H9 (cell line): ENCODE results near the gene TH. TPM values are rescaled to one million over a fixed set of nuclear protein-coding genes. Genes with fewer than 3 reads are reported as not detected.

Experiments used
- DNase-seq: peaks from one replicate; pipeline ENCODE4 v3.0.0-alpha.2; 2017
- H2AFZ ChIP-seq: one replicate; pipeline ENCODE4 v1.6.1; 2013; ENCODE audit warnings: mild to moderate bottlenecking, low read length, control low read depth, moderate library complexity
- H2AK5ac ChIP-seq: 2 replicates; pipeline ENCODE4 v1.6.1; 2013; ENCODE audit warnings: low read length, control low read depth, mixed read lengths; ENCODE audit not compliant: insufficient read length
- H2BK120ac ChIP-seq: one replicate; pipeline ENCODE4 v1.6.1; 2013; ENCODE audit warnings: low read depth, mild to moderate bottlenecking, low read length, control low read depth, inconsistent platforms; ENCODE audit not compliant: poor library complexity, severe bottlenecking
- H2BK12ac ChIP-seq: 2 replicates; pipeline ENCODE4 v1.6.1; 2013; ENCODE audit warnings: low read length, control low read depth, mixed read lengths, low read depth; ENCODE audit not compliant: insufficient read length
- H2BK15ac ChIP-seq: 2 replicates; pipeline ENCODE4 v1.6.1; 2013; ENCODE audit warnings: low read depth, low read length, control low read depth
- H2BK20ac ChIP-seq: one replicate; pipeline ENCODE4 v1.6.1; 2013; ENCODE audit warnings: low read depth, mild to moderate bottlenecking, low read length, control low read depth, inconsistent platforms; ENCODE audit not compliant: poor library complexity, severe bottlenecking
- H2BK5ac ChIP-seq: 2 replicates; pipeline ENCODE4 v1.6.1; 2013; ENCODE audit warnings: low read length, control low read depth, mixed read lengths; ENCODE audit not compliant: insufficient read length
- H3K14ac ChIP-seq: 2 replicates; pipeline ENCODE4 v1.6.1; 2013; ENCODE audit warnings: low read length, control low read depth; ENCODE audit not compliant: insufficient read depth
- H3K18ac ChIP-seq: 2 replicates; pipeline ENCODE4 v1.6.1; 2013; ENCODE audit warnings: low read depth, mild to moderate bottlenecking, mixed read lengths, low read length, control low read depth; ENCODE audit not compliant: insufficient read length
- H3K23ac ChIP-seq: 2 replicates; pipeline ENCODE4 v1.6.1; 2013; ENCODE audit warnings: low read length, control low read depth, mixed read lengths, low read depth; ENCODE audit not compliant: insufficient read length
- H3K23me2 ChIP-seq: 2 replicates; pipeline ENCODE4 v1.6.1; 2013; ENCODE audit warnings: low read depth, mild to moderate bottlenecking, mixed read lengths, low read length, control low read depth; ENCODE audit not compliant: insufficient read length, poor library complexity, severe bottlenecking
- H3K27ac ChIP-seq: 2 replicates; pipeline ENCODE4 v1.5.1; 2013; ENCODE audit warnings: low read length, control low read depth, mixed read lengths, low read depth; ENCODE audit not compliant: insufficient read length
- H3K27me3 ChIP-seq: 2 replicates; pipeline ENCODE4 v1.6.1; 2013; ENCODE audit warnings: low read length, control low read depth, inconsistent platforms; ENCODE audit not compliant: insufficient read depth
- H3K4ac ChIP-seq: 2 replicates; pipeline ENCODE4 v1.6.1; 2013; ENCODE audit warnings: low read depth, mild to moderate bottlenecking, control low read depth, inconsistent platforms, low read length, moderate library complexity
- H3K4me1 ChIP-seq: 2 replicates; pipeline ENCODE4 v1.6.1; 2013; ENCODE audit warnings: low read length, control low read depth, inconsistent platforms; ENCODE audit not compliant: insufficient read depth
- H3K4me2 ChIP-seq: 2 replicates; pipeline ENCODE4 v1.6.1; 2013; ENCODE audit warnings: low read length, control low read depth, mixed read lengths; ENCODE audit not compliant: insufficient read length, insufficient read depth
- H3K56ac ChIP-seq: 2 replicates; pipeline ENCODE4 v1.6.1; 2013; ENCODE audit warnings: low read depth, mild to moderate bottlenecking, mixed read lengths, low read length, control low read depth; ENCODE audit not compliant: insufficient read length
- H3K79me1 ChIP-seq: 2 replicates; pipeline ENCODE4 v1.6.1; 2013; ENCODE audit warnings: low read depth, mild to moderate bottlenecking, moderate library complexity, low read length, control low read depth, inconsistent platforms; ENCODE audit not compliant: insufficient read depth, poor library complexity, severe bottlenecking
- H3K79me2 ChIP-seq: 2 replicates; pipeline ENCODE4 v1.6.1; 2013; ENCODE audit warnings: low read length, control low read depth, inconsistent platforms; ENCODE audit not compliant: insufficient read depth
- H3K9ac ChIP-seq: 2 replicates; pipeline ENCODE4 v1.6.1; 2013; ENCODE audit warnings: low read length, control low read depth, mixed read lengths; ENCODE audit not compliant: insufficient read length; ENCODE audit errors: extremely low read depth
- H3K9me3 ChIP-seq: one replicate; pipeline ENCODE4 v1.6.1; 2013; ENCODE audit warnings: low read depth, low read length, inconsistent platforms; ENCODE audit not compliant: control insufficient read depth
- H3T11ph ChIP-seq: one replicate; pipeline ENCODE4 v1.6.1; 2013; ENCODE audit warnings: mild to moderate bottlenecking, low read length, control low read depth, inconsistent platforms
- H4K20me1 ChIP-seq: one replicate; pipeline ENCODE4 v1.6.1; 2013; ENCODE audit not compliant: control insufficient read depth, insufficient read length, insufficient read depth
- H4K5ac ChIP-seq: 2 replicates; pipeline ENCODE4 v1.6.1; 2013; ENCODE audit warnings: low read depth, mild to moderate bottlenecking, mixed read lengths, low read length, control low read depth; ENCODE audit not compliant: insufficient read length
- H4K8ac ChIP-seq: replicated peaks from 2 replicates; pipeline ENCODE4 v1.6.1; 2013; ENCODE audit warnings: low read length, control low read depth, mixed read lengths, low read depth; ENCODE audit not compliant: insufficient read length
- H4K91ac ChIP-seq: 2 replicates; pipeline ENCODE4 v1.6.1; 2013; ENCODE audit warnings: low read depth, mild to moderate bottlenecking, moderate library complexity, mixed read lengths, low read length, control low read depth; ENCODE audit not compliant: insufficient read length
- H3K27ac Mint-ChIP-seq, 3 experiments: 2 replicates in 2 of 3; 3 replicates in 1 of 3; pipeline ENCODE4 v1.8.0; 2020 to 2021; ENCODE audit warnings: mixed read lengths in 3 of 3, mild to moderate bottlenecking in 1 of 3, moderate library complexity in 1 of 3
- H3K27me3 Mint-ChIP-seq: 2 replicates; pipeline ENCODE4 v1.8.0; 2021; ENCODE audit warnings: low read depth, mild to moderate bottlenecking, moderate library complexity, mixed read lengths
- H3K36me3 Mint-ChIP-seq, 3 experiments: 2 replicates in 2 of 3; 3 replicates in 1 of 3; pipeline ENCODE4 v1.8.0; 2020 to 2021; ENCODE audit warnings: low read depth in 3 of 3, mixed read lengths in 3 of 3; ENCODE audit not compliant: insufficient read depth in 1 of 3
- H3K4me1 Mint-ChIP-seq, 2 experiments: 2 replicates each; pipeline ENCODE4 v1.8.0; 2020; ENCODE audit warnings: mixed read lengths in 2 of 2
- H3K4me3 Mint-ChIP-seq, 2 experiments: 2 replicates in 1 of 2; 3 replicates in 1 of 2; pipeline ENCODE4 v1.8.0; 2020 to 2021; ENCODE audit warnings: mild to moderate bottlenecking in 2 of 2, mixed read lengths in 2 of 2, moderate library complexity in 1 of 2
- H3K9me3 Mint-ChIP-seq, 2 experiments: 2 replicates in 1 of 2; 3 replicates in 1 of 2; pipeline ENCODE4 v1.8.0; 2020; ENCODE audit warnings: mild to moderate bottlenecking in 2 of 2, mixed read lengths in 2 of 2, moderate library complexity in 1 of 2
- CTCF ChIP-seq: fragments of 200-600 bp; sonication (generic); conservative IDR thresholded peaks from 3 replicates; pipeline ENCODE4 v1.8.0; 2021; ENCODE audit warnings: antibody characterized with exemption, mild to moderate bottlenecking
- WGBS: extraction: QIAGEN DNeasy Blood & Tissue Kit; methylation state at CpG from one replicate; pipeline ENCODE4 v1.1.7; 2013; ENCODE audit warnings: missing lambda C conversion rate, low lambda C conversion rate, mixed read lengths; ENCODE audit not compliant: insufficient read length; ENCODE audit errors: extremely low coverage; 5-methylcytosine and 5-hydroxymethylcytosine counted together
- total RNA-seq: library from RNA; stranded (reverse); gene quantifications from 2 replicates; pipeline ENCODE4 v1.2.1, GENCODE V29; 2021

Gene TH
- total RNA-seq, 1 experiment from 2014 or later: not detected

- no peak for TF ChIP-seq CTCF
- H3K23me2 ChIP-seq: no peaks in the 10 kb centered on the region
- H3K14ac ChIP-seq: no peak overlapping the region
- no peak overlapping the region for H2AK5ac ChIP-seq
- no peak overlapping the region for H3K18ac ChIP-seq
- no peaks in the 10 kb centered on the region for H3K9me3 ChIP-seq
- no peaks in the 10 kb centered on the region for H3K27me3 ChIP-seq
- H3K36me3 Mint-ChIP-seq: peaks cover 0 to 3% (median 3%) of the 10 kb centered on the region in 3 experiments; a peak in 2 of 7 replicates
- H3T11ph ChIP-seq: no peak overlapping the region
- H2AFZ ChIP-seq: no peak overlapping the region
- H3K56ac ChIP-seq: no peak overlapping the region
- H3K27ac Mint-ChIP-seq: no peak overlapping the region
- H4K20me1 ChIP-seq: no peaks in the 10 kb centered on the region
- H2BK12ac ChIP-seq: no peak overlapping the region
- no peak overlapping the region for H2BK15ac ChIP-seq
- no peak overlapping the region for H4K5ac ChIP-seq
- WGBS: no CpG with 5 or more reads among the region's 7 CpGs
- no peaks in the 10 kb centered on the region for H3K79me1 ChIP-seq
- H3K4me1 Mint-ChIP-seq: peaks cover 0 to 21% of the 10 kb centered on the region in 2 experiments; a peak in 2 of 4 replicates
- no peak overlapping the region for H3K23ac ChIP-seq
- H3K79me2 ChIP-seq: no peaks in the 10 kb centered on the region
- H3K27ac ChIP-seq: no peak overlapping the region
- no peaks in the 10 kb centered on the region for H3K4me1 ChIP-seq
- no peak overlapping the region for H3K9ac ChIP-seq
- H2BK5ac ChIP-seq: no peak overlapping the region
- peaks cover 4 to 9% of the 10 kb centered on the region in 2 experiments; a peak in 3 of 5 replicates for H3K9me3 Mint-ChIP-seq
- H3K27me3 Mint-ChIP-seq: peaks cover 51% of the 10 kb centered on the region
- no peak overlapping the region for H3K4me3 Mint-ChIP-seq
- H3K4me2 ChIP-seq: no peak overlapping the region
- H3K4ac ChIP-seq: no peak overlapping the region
- no peak overlapping the region for H4K91ac ChIP-seq
- no peak overlapping the region for H2BK20ac ChIP-seq
- DNase-seq: no peak
- H4K8ac ChIP-seq: no peak overlapping the region
- H2BK120ac ChIP-seq: no peak overlapping the region
Observed at GRCh38 chr11:2128130-2128510, 43.5 kb downstream of the TH start.
